DOHH2 (cell line): ENCODE results near the gene ARHGEF4.

Source experiments
- H3F3A ChIP-seq: fragments of 200-600 bp; sonication (generic), shearing (Covaris generic); 2 replicates; pipeline ENCODE4 v1.6.0; 2016; ENCODE audit warnings: antibody characterized with exemption, mild to moderate bottlenecking; ENCODE audit not compliant: control insufficient read depth, insufficient read depth
- H3K27ac ChIP-seq: fragments of 200-600 bp; sonication (generic); 2 replicates; pipeline ENCODE4 v1.5.1; 2014; ENCODE audit warnings: low read depth, mild to moderate bottlenecking, low read length, moderate library complexity
- H3K27me3 ChIP-seq: fragments of 200-600 bp; sonication (generic); 2 replicates; pipeline ENCODE4 v1.6.1; 2014; ENCODE audit warnings: mild to moderate bottlenecking, low read length, mixed read lengths; ENCODE audit not compliant: control insufficient read depth
- H3K36me3 ChIP-seq: fragments of 200-600 bp; sonication (generic); 2 replicates; pipeline ENCODE4 v1.6.1; 2014; ENCODE audit warnings: mild to moderate bottlenecking, low read length, moderate library complexity, mixed read lengths; ENCODE audit not compliant: control insufficient read depth
- H3K4me1 ChIP-seq: fragments of 200-600 bp; sonication (generic); 2 replicates; pipeline ENCODE4 v1.6.1; 2014; ENCODE audit warnings: mild to moderate bottlenecking, low read length, mixed read lengths; ENCODE audit not compliant: control insufficient read depth
- H3K4me2 ChIP-seq: fragments of 200-600 bp; sonication (generic); 2 replicates; pipeline ENCODE4 v1.6.0; 2014; ENCODE audit warnings: mild to moderate bottlenecking, low read length, moderate library complexity
- H3K4me3 ChIP-seq: fragments of 200-600 bp; sonication (generic); 2 replicates; pipeline ENCODE4 v1.5.1; 2014; ENCODE audit warnings: mild to moderate bottlenecking, low read length, mixed read lengths
- H3K79me2 ChIP-seq: fragments of 200-600 bp; sonication (generic); 2 replicates; pipeline ENCODE4 v1.6.1; 2014; ENCODE audit warnings: mild to moderate bottlenecking, low read length, mixed read lengths; ENCODE audit not compliant: control insufficient read depth
- H3K9me2 ChIP-seq: fragments of 200-600 bp; sonication (generic); replicated peaks from 2 replicates; pipeline ENCODE4 v1.6.1; 2014; ENCODE audit warnings: mild to moderate bottlenecking, low read length, mixed read lengths; ENCODE audit not compliant: control insufficient read depth
- H3K9me3 ChIP-seq: fragments of 200-600 bp; sonication (generic); 2 replicates; pipeline ENCODE4 v1.6.1; 2014; ENCODE audit warnings: antibody characterized with exemption, low read length, mixed read lengths; ENCODE audit not compliant: control insufficient read depth, insufficient read depth
- H4K20me1 ChIP-seq: fragments of 200-600 bp; sonication (generic); 2 replicates; pipeline ENCODE4 v1.6.0; 2014; ENCODE audit warnings: low read depth, mild to moderate bottlenecking, antibody characterized with exemption, low read length, moderate library complexity; ENCODE audit not compliant: control insufficient read depth, insufficient read depth
- CTCF ChIP-seq: fragments of 200-600 bp; sonication (generic); IDR thresholded peaks from one replicate; pipeline ENCODE4 v1.5.1; 2014; ENCODE audit warnings: antibody characterized with exemption, mild to moderate bottlenecking, low read depth, low read length; ENCODE audit not compliant: poor library complexity, severe bottlenecking
- EZH2phosphoT487 ChIP-seq: fragments of 200-600 bp; sonication (generic); IDR thresholded peaks from 2 replicates; pipeline ENCODE4 v1.6.1; 2017; ENCODE audit warnings: borderline replicate concordance, mild to moderate bottlenecking, antibody characterized with exemption, low read length, moderate library complexity, mixed read lengths

ARHGEF4 gene

DNA sequence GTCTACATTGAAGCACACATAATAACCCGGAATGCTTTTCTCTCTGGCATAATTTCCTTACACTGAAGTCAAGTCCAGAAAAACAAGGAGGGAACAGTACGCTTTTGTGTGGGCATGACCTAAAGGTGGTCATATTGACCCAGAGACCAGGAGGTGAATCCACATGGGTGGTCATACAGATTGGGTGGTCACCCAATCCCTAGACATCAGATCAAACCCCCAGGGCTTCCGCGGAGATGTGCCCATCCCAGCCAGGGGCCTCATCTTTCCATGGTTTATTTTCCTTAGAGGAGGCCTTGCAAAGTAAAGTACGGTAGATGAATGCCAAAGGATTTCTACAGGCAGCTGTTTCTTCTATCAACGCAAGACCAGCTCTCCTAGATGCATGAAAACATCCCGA is 217.8 kb downstream of the ARHGEF4 start:
- TF ChIP-seq EZH2phosphoT487 (no peak), CTCF (no peak)
- peaks cover 48% of the 10 kb centered on the region for H3K79me2 ChIP-seq
- no peaks in the 10 kb centered on the region for H3K27me3 ChIP-seq
- H3K27ac ChIP-seq = no peak overlapping the region
- peaks cover 2% of the 10 kb centered on the region; the same call in 1 of the 2 replicates for H3F3A ChIP-seq
- peaks cover 91% of the 10 kb centered on the region for H3K36me3 ChIP-seq
- peaks cover 14% of the 10 kb centered on the region for H3K4me1 ChIP-seq
- H3K4me2 ChIP-seq = no peak overlapping the region
- no peaks in the 10 kb centered on the region for H3K9me2 ChIP-seq
- no peak overlapping the region for H3K4me3 ChIP-seq
- H4K20me1 ChIP-seq = peaks cover 8% of the 10 kb centered on the region
- H3K9me3 ChIP-seq = no peaks in the 10 kb centered on the region

GRCh38 chr2:131055169-131056065 is 218.7 kb downstream of the ARHGEF4 start:
- Histone ChIP-seq H3K27me3 (no peaks in the 10 kb centered on the region), H4K20me1 (peaks cover 10% of the 10 kb centered on the region), H3K9me2 (no peaks in the 10 kb centered on the region), H3K4me2 (no peak overlapping the region), H3K36me3 (peaks cover 89% of the 10 kb centered on the region), H3K4me3 (no peak overlapping the region), H3K4me1 (peaks cover 4% of the 10 kb centered on the region), H3K9me3 (no peaks in the 10 kb centered on the region), H3F3A (peaks cover 2% of the 10 kb centered on the region; the same call in 1 of the 2 replicates), H3K27ac (no peak overlapping the region), H3K79me2 (peaks cover 57% of the 10 kb centered on the region)
- no peak for TF ChIP-seq CTCF

GRCh38 chr2:131056204-131056931 is 219.7 kb downstream of the ARHGEF4 start:
- Histone ChIP-seq H3K27me3 (no peaks in the 10 kb centered on the region), H3F3A (peaks cover 2% of the 10 kb centered on the region; the same call in 1 of the 2 replicates), H3K79me2 (peaks cover 64% of the 10 kb centered on the region), H3K4me2 (no peak overlapping the region), H3K36me3 (peaks cover 85% of the 10 kb centered on the region), H3K9me2 (no peaks in the 10 kb centered on the region), H3K27ac (no peak overlapping the region), H3K4me1 (no peaks in the 10 kb centered on the region), H3K4me3 (no peak overlapping the region), H3K9me3 (no peaks in the 10 kb centered on the region), H4K20me1 (peaks cover 10% of the 10 kb centered on the region)
- TF ChIP-seq EZH2phosphoT487 (no peak), CTCF (no peak)
